OCI-LY1 (cell line): Measurements from ENCODE around the gene ADGRG2.

Source experiments
- CTCF ChIP-seq: fragments of 200-600 bp; sonication (generic), shearing (Covaris generic); IDR thresholded peaks from 2 replicates; pipeline ENCODE4 v1.5.1; 2017; ENCODE audit warnings: mild to moderate bottlenecking, antibody characterized with exemption, low read length, moderate library complexity, mixed read lengths
- EZH2 ChIP-seq: fragments of 200-600 bp; sonication (generic), shearing (Covaris generic); IDR thresholded peaks from 2 replicates; pipeline ENCODE4 v1.8.0; 2017; ENCODE audit warnings: borderline replicate concordance, mixed run types, mild to moderate bottlenecking, antibody characterized with exemption, low read length, moderate library complexity, mixed read lengths

- TF ChIP-seq EZH2: no peak
- TF ChIP-seq CTCF: no peak
Measured at GRCh38 chrX:18998653-18999052, 123.6 kb downstream of the ADGRG2 start.
